Measurements from ENCODE around the gene ADGRV1. TPM values are rescaled to one million over a fixed set of nuclear protein-coding genes. Genes with fewer than 3 reads are reported as not detected.

Gene ADGRV1
- polyA plus RNA-seq, 1 of the 3 experiments (the other 2 are of a cell fraction), result 0.23 TPM

DNA sequence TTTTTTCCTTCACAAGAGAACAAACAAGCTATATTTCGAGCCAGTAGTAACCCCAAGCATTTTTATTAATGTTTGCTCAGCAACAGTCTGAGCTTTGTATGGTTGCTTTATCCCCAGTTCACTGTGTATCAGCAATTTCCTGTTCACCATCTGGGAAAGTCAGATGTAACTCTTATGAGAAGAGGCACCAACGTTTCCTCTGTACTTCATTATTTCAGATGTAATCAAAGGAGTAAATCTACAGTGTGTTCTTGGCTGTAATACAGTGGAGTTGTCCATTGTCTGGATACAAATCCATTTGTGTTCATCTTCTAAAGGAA is 484.3 kb downstream of the ADGRV1 start:
- ChIA-PET POLR2A (no interaction called here), CTCF (interaction anchor here (0.6 to 0.9 kb wide), 2 partner anchors 9 to 147 kb away, joined by 3 read pairs; no protein-coding TSS in a partner anchor)
- Histone ChIP-seq H3K27ac (ENCODE audit: low read depth in 2 of 2, low read length in 1 of 2) (no peak overlapping the region), H3K9me3 (no peaks in the 10 kb centered on the region), H3K4me3 (ENCODE audit: low read depth in 2 of 2, low read length in 1 of 2) (no peak overlapping the region), H2AFZ (ENCODE audit: low read depth) (no peak overlapping the region), H3K4me1 (ENCODE audit: control insufficient read depth in 1 of 2, insufficient read depth in 2 of 2, low read depth in 1 of 2, low read length in 1 of 2) (peaks cover 0 to 3% of the 10 kb centered on the region in 2 experiments; a peak in 2 of 4 replicates), H3K9ac (no peak overlapping the region), H3K9me2 (no peaks in the 10 kb centered on the region), H3F3A (replicated peaks; ENCODE audit: insufficient read depth) (no peaks in the 10 kb centered on the region), H3K27me3 (ENCODE audit: insufficient read depth) (no peaks in the 10 kb centered on the region), H3K36me3 (replicated peaks in 1 of 2; ENCODE audit: control insufficient read depth in 1 of 2, insufficient read depth in 2 of 2, low read length in 1 of 2) (no peaks in the 10 kb centered on the region), H3K79me2 (ENCODE audit: insufficient read depth) (no peaks in the 10 kb centered on the region), H4K20me1 (ENCODE audit: insufficient read depth) (no peaks in the 10 kb centered on the region), H3K4me2 (no peak overlapping the region)
- TF ChIP-seq NFIC (IDR thresholded peaks at IDR 0.05; ENCODE audit: borderline replicate concordance) (no peak), POLR2AphosphoS5 (IDR thresholded peaks at IDR 0.05; ENCODE audit: low read depth, low read length) (no peak), YY1 (IDR thresholded peaks at IDR 0.05; ENCODE audit: low read depth) (no peak), MXI1 (IDR thresholded peaks at IDR 0.05; ENCODE audit: low read depth, low read length) (no peak), RAD21 (IDR thresholded peaks at IDR 0.05; ENCODE audit: low read length) (no peak), EZH2phosphoT487 (IDR thresholded peaks at IDR 0.05; ENCODE audit: borderline replicate concordance, low read depth) (no peak), SIN3A (IDR thresholded peaks at IDR 0.05; ENCODE audit: borderline replicate concordance, low read depth, low read length) (no peak), FOXM1 (IDR thresholded peaks at IDR 0.05; ENCODE audit: low read depth) (no peak), MEF2A (IDR thresholded peaks at IDR 0.05; ENCODE audit: borderline replicate concordance, low read depth) (no peak), GABPA (IDR thresholded peaks at IDR 0.05; ENCODE audit: low read depth) (no peak), RXRA (IDR thresholded peaks at IDR 0.05; ENCODE audit: borderline replicate concordance, low read depth) (no peak), RFX5 (IDR thresholded peaks at IDR 0.05; ENCODE audit: low read length) (no peak), GATA2 (CRISPR knock-in tag; IDR thresholded peaks at IDR 0.05) (no peak), FOXJ3 (CRISPR knock-in tag; IDR thresholded peaks at IDR 0.05) (no peak), ELF1 (IDR thresholded peaks at IDR 0.05) (no peak)
- TF ChIP-seq, protein P1, sequence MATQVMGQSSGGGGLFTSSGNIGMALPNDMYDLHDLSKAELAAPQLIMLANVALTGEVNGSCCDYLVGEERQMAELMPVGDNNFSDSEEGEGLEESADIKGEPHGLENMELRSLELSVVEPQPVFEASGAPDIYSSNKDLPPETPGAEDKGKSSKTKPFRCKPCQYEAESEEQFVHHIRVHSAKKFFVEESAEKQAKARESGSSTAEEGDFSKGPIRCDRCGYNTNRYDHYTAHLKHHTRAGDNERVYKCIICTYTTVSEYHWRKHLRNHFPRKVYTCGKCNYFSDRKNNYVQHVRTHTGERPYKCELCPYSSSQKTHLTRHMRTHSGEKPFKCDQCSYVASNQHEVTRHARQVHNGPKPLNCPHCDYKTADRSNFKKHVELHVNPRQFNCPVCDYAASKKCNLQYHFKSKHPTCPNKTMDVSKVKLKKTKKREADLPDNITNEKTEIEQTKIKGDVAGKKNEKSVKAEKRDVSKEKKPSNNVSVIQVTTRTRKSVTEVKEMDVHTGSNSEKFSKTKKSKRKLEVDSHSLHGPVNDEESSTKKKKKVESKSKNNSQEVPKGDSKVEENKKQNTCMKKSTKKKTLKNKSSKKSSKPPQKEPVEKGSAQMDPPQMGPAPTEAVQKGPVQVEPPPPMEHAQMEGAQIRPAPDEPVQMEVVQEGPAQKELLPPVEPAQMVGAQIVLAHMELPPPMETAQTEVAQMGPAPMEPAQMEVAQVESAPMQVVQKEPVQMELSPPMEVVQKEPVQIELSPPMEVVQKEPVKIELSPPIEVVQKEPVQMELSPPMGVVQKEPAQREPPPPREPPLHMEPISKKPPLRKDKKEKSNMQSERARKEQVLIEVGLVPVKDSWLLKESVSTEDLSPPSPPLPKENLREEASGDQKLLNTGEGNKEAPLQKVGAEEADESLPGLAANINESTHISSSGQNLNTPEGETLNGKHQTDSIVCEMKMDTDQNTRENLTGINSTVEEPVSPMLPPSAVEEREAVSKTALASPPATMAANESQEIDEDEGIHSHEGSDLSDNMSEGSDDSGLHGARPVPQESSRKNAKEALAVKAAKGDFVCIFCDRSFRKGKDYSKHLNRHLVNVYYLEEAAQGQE (IDR thresholded peaks at IDR 0.05; ENCODE audit: low read depth, low read length), result no peak
- TF ChIP-seq, protein P2, sequence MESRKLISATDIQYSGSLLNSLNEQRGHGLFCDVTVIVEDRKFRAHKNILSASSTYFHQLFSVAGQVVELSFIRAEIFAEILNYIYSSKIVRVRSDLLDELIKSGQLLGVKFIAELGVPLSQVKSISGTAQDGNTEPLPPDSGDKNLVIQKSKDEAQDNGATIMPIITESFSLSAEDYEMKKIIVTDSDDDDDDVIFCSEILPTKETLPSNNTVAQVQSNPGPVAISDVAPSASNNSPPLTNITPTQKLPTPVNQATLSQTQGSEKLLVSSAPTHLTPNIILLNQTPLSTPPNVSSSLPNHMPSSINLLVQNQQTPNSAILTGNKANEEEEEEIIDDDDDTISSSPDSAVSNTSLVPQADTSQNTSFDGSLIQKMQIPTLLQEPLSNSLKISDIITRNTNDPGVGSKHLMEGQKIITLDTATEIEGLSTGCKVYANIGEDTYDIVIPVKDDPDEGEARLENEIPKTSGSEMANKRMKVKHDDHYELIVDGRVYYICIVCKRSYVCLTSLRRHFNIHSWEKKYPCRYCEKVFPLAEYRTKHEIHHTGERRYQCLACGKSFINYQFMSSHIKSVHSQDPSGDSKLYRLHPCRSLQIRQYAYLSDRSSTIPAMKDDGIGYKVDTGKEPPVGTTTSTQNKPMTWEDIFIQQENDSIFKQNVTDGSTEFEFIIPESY (IDR thresholded peaks at IDR 0.05; ENCODE audit: borderline replicate concordance, low read depth), result no peak
- TF ChIP-seq, protein P3, sequence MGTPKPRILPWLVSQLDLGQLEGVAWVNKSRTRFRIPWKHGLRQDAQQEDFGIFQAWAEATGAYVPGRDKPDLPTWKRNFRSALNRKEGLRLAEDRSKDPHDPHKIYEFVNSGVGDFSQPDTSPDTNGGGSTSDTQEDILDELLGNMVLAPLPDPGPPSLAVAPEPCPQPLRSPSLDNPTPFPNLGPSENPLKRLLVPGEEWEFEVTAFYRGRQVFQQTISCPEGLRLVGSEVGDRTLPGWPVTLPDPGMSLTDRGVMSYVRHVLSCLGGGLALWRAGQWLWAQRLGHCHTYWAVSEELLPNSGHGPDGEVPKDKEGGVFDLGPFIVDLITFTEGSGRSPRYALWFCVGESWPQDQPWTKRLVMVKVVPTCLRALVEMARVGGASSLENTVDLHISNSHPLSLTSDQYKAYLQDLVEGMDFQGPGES (IDR thresholded peaks at IDR 0.05; ENCODE audit: low read depth, low read length), result no peak
- TF ChIP-seq, protein P4, sequence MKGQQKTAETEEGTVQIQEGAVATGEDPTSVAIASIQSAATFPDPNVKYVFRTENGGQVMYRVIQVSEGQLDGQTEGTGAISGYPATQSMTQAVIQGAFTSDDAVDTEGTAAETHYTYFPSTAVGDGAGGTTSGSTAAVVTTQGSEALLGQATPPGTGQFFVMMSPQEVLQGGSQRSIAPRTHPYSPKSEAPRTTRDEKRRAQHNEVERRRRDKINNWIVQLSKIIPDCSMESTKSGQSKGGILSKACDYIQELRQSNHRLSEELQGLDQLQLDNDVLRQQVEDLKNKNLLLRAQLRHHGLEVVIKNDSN (IDR thresholded peaks at IDR 0.05; ENCODE audit: borderline replicate concordance, low read depth), result no peak
- DNase-seq, result no peak
- WGBS (ENCODE audit: low lambda C conversion rate), result 25% methylated on average over 2 of the region's 2 CpGs

Data from SK-N-SH (cell line).